Stomach (tissue), 4 donors: Measurements from ENCODE around the gene P2RX7.

Experiments used
- EP300 ChIP-seq: sonication (generic); formaldehyde crosslinking; IDR thresholded peaks from one replicate; pipeline ENCODE4 v1.6.1; 2017; ENCODE audit warnings: antibody characterized with exemption
- TF ChIP-seq, protein P1 (sequence below), 7 experiments: fragments of 450-650 bp in 4 of 7; fragments of 200-600 bp in 3 of 7; sonication (generic) in 3 of 7; IDR thresholded peaks; one replicate each; pipeline ENCODE4 v1.5.1; 2016 to 2019; ENCODE audit warnings: antibody characterized with exemption in 7 of 7, control low read depth in 2 of 7, mild to moderate bottlenecking in 1 of 7

- TF ChIP-seq, protein P1, sequence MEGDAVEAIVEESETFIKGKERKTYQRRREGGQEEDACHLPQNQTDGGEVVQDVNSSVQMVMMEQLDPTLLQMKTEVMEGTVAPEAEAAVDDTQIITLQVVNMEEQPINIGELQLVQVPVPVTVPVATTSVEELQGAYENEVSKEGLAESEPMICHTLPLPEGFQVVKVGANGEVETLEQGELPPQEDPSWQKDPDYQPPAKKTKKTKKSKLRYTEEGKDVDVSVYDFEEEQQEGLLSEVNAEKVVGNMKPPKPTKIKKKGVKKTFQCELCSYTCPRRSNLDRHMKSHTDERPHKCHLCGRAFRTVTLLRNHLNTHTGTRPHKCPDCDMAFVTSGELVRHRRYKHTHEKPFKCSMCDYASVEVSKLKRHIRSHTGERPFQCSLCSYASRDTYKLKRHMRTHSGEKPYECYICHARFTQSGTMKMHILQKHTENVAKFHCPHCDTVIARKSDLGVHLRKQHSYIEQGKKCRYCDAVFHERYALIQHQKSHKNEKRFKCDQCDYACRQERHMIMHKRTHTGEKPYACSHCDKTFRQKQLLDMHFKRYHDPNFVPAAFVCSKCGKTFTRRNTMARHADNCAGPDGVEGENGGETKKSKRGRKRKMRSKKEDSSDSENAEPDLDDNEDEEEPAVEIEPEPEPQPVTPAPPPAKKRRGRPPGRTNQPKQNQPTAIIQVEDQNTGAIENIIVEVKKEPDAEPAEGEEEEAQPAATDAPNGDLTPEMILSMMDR (IDR thresholded peaks at IDR 0.05) = no peak
- no peak for TF ChIP-seq EP300
These were observed 22.2 kb downstream of the P2RX7 start for GRCh38 chr12:121154793-121155375.
